Neural progenitor cell (in vitro differentiated cells): ENCODE data around the gene ZBED5. TPM values are rescaled to one million over a fixed set of nuclear protein-coding genes. Genes with fewer than 3 reads are reported as not detected.
A peak's percentile ranks its signal among the peaks of the same experiment; 100 is the strongest.

Experiments
- DNase-seq: peaks from one replicate; pipeline ENCODE4 v3.0.0-alpha.2; 2016; ENCODE audit warnings: low spot score
- H2AFZ ChIP-seq: fragments of 200-600 bp; sonication (generic); replicated peaks from 2 replicates; pipeline ENCODE4 v1.6.1; 2016; ENCODE audit warnings: antibody characterized with exemption
- H3F3A ChIP-seq: fragments of 200-600 bp; sonication (generic); 2 replicates; pipeline ENCODE4 v1.6.1; 2016; ENCODE audit warnings: antibody characterized with exemption, low read depth
- H3K27ac ChIP-seq: fragments of 200-600 bp; sonication (generic); 2 replicates; pipeline ENCODE4 v1.5.1; 2016; ENCODE audit warnings: mild to moderate bottlenecking
- H3K27me3 ChIP-seq: fragments of 200-600 bp; sonication (generic); 2 replicates; pipeline ENCODE4 v1.6.1; 2016; ENCODE audit warnings: mild to moderate bottlenecking, moderate library complexity
- H3K36me3 ChIP-seq: fragments of 200-600 bp; sonication (generic); 2 replicates; pipeline ENCODE4 v1.5.1; 2016
- H3K4me1 ChIP-seq: fragments of 200-600 bp; sonication (generic); 2 replicates; pipeline ENCODE4 v1.6.1; 2016; ENCODE audit warnings: mixed run types
- H3K4me2 ChIP-seq: fragments of 200-600 bp; sonication (generic); 2 replicates; pipeline ENCODE4 v1.6.1; 2016
- H3K4me3 ChIP-seq: fragments of 200-600 bp; sonication (generic); 2 replicates; pipeline ENCODE4 v1.5.1; 2016
- H3K79me2 ChIP-seq: fragments of 200-600 bp; sonication (generic); 2 replicates; pipeline ENCODE4 v1.6.1; 2016; ENCODE audit warnings: low read depth
- H3K9ac ChIP-seq: fragments of 200-600 bp; sonication (generic); 2 replicates; pipeline ENCODE4 v1.6.1; 2016
- H3K9me3 ChIP-seq: fragments of 200-600 bp; sonication (generic); 2 replicates; pipeline ENCODE4 v1.5.1; 2016; ENCODE audit warnings: low read depth
- H4K20me1 ChIP-seq: fragments of 200-600 bp; sonication (generic); 2 replicates; pipeline ENCODE4 v1.6.1; 2016; ENCODE audit warnings: low read depth
- H3K27ac Mint-ChIP-seq: 3 replicates; pipeline ENCODE4 v1.8.0; 2021; ENCODE audit warnings: mixed read lengths
- H3K27me3 Mint-ChIP-seq: 2 replicates; pipeline ENCODE4 v1.8.0; 2022; ENCODE audit warnings: low read depth, mild to moderate bottlenecking, inconsistent platforms, moderate library complexity, mixed read lengths; ENCODE audit not compliant: insufficient read depth
- H3K36me3 Mint-ChIP-seq: 3 replicates; pipeline ENCODE4 v1.8.0; 2021; ENCODE audit warnings: mixed read lengths
- H3K4me1 Mint-ChIP-seq: 3 replicates; pipeline ENCODE4 v1.8.0; 2021; ENCODE audit warnings: mixed read lengths
- H3K4me3 Mint-ChIP-seq: 3 replicates; pipeline ENCODE4 v1.8.0; 2021; ENCODE audit warnings: mild to moderate bottlenecking, moderate library complexity, mixed read lengths
- H3K9me3 Mint-ChIP-seq: 3 replicates; pipeline ENCODE4 v1.8.0; 2020; ENCODE audit warnings: mixed read lengths
- EZH2 ChIP-seq: fragments of 200-600 bp; sonication (generic); IDR thresholded peaks from 2 replicates; pipeline ENCODE4 v1.6.1; 2017; ENCODE audit warnings: antibody characterized with exemption, mild to moderate bottlenecking, moderate library complexity
- EZH2phosphoT487 ChIP-seq: fragments of 200-600 bp; sonication (generic); IDR thresholded peaks from 2 replicates; pipeline ENCODE4 v1.6.1; 2017; ENCODE audit warnings: antibody characterized with exemption
- total RNA-seq: library from RNA; depleted of rRNA; stranded (reverse); fragments of >200 nt; gene quantifications from 2 replicates; pipeline ENCODE4 v1.2.3, GENCODE V29; 2015; ENCODE audit warnings: low replicate concordance
- TF ChIP-seq, protein P1 (sequence below): fragments of 200-600 bp; sonication (generic); IDR thresholded peaks from 2 replicates; pipeline ENCODE4 v1.5.1; 2017; ENCODE audit warnings: antibody characterized with exemption, mild to moderate bottlenecking

The ZBED5 gene
- total RNA-seq: 70.9 and 87.9 TPM in 2 replicates

DNA sequence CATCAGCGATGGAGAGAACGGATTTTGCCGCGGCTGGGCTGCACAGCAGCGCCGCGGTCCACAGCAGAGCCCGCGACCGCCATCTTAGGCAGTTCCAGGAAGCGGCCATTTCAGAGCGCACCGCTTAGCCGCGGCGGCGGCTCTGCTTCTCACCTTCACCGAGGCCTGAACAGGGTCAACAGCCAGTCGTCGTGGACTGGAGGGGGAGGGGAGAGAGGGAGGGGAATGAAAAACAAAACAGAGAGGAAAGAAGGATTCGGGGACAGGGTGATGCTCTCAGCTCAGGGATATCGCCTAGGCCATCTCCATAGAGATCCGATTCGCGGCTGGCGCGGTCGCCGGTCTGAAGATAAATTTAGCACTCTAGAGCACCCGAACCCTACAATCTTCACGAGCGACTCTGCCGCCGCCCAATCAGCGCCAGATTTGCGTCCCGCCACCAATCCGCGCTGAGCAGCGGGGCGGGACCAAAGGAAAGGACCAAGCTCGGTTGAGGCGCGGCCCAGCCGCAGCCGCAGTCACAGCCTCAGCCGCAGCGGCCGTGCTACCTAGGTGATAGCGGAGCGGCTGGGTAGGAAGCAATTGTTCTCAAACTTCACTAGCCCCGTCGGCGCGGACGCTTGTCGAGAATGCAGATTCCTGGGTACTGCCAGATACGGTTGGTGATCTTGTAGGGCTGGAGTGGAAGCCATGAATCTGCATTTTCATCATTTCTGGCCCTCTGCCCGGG is at the start of gene ZBED5:
TSS of gene ZBED5 (minus strand) at position 345 of the 730 bp plus-strand sequence. CDS start 3,108 bp downstream, outside the sequence.
- peak within 1 kb of the TSS; percentile 99 for H3K27ac Mint-ChIP-seq
- Histone ChIP-seq H3K9ac (peak within 1 kb of the TSS; percentile 87), H3K27me3 (no peaks in the 10 kb centered on the region), H3F3A (peaks cover 42% of the 10 kb centered on the region), H3K4me3 (peak within 1 kb of the TSS; percentile 90), H3K36me3 (peaks cover 31% of the 10 kb centered on the region), H2AFZ (peak within 1 kb of the TSS; percentile 94), H3K9me3 (no peaks in the 10 kb centered on the region), H4K20me1 (peaks cover 12% of the 10 kb centered on the region), H3K4me2 (peak within 1 kb of the TSS; percentile 96), H3K79me2 (peaks cover 60% of the 10 kb centered on the region), H3K27ac (peak within 1 kb of the TSS; percentile 88), H3K4me1 (peaks cover 23% of the 10 kb centered on the region)
- H3K4me1 Mint-ChIP-seq: peaks cover 16% of the 10 kb centered on the region
- H3K36me3 Mint-ChIP-seq: peaks cover 26% of the 10 kb centered on the region
- peak within 1 kb of the TSS; percentile 100 for H3K4me3 Mint-ChIP-seq
- TF ChIP-seq EZH2phosphoT487 (no peak), EZH2 (peak; percentile 11)
- TF ChIP-seq, protein P1, sequence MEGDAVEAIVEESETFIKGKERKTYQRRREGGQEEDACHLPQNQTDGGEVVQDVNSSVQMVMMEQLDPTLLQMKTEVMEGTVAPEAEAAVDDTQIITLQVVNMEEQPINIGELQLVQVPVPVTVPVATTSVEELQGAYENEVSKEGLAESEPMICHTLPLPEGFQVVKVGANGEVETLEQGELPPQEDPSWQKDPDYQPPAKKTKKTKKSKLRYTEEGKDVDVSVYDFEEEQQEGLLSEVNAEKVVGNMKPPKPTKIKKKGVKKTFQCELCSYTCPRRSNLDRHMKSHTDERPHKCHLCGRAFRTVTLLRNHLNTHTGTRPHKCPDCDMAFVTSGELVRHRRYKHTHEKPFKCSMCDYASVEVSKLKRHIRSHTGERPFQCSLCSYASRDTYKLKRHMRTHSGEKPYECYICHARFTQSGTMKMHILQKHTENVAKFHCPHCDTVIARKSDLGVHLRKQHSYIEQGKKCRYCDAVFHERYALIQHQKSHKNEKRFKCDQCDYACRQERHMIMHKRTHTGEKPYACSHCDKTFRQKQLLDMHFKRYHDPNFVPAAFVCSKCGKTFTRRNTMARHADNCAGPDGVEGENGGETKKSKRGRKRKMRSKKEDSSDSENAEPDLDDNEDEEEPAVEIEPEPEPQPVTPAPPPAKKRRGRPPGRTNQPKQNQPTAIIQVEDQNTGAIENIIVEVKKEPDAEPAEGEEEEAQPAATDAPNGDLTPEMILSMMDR: peak; percentile 32
- H3K9me3 Mint-ChIP-seq: no peaks in the 10 kb centered on the region
- peaks cover 6% of the 10 kb centered on the region for H3K27me3 Mint-ChIP-seq
- DNase-seq: peak; percentile 99

DNA sequence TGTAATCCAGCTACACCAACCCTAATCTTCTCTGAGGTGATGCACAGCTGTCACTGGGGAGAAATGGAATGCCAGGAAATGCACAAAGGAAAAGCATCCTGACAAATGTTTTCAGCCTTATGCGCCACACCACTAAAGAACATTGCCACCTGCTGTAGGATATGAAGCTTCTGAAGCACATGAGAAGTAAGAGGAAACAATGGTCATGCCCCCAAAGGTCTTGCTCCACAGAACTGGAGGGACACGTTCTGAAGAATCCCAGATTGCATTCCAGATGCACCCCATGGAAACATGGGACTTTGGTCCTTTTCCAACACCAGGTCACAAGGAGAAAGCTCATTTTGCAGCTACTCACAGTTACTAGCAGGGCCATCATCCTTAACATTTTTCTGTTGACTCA is 48.7 kb upstream of the ZBED5 start:
- no peak overlapping the region for H3K4me2 ChIP-seq

DNA sequence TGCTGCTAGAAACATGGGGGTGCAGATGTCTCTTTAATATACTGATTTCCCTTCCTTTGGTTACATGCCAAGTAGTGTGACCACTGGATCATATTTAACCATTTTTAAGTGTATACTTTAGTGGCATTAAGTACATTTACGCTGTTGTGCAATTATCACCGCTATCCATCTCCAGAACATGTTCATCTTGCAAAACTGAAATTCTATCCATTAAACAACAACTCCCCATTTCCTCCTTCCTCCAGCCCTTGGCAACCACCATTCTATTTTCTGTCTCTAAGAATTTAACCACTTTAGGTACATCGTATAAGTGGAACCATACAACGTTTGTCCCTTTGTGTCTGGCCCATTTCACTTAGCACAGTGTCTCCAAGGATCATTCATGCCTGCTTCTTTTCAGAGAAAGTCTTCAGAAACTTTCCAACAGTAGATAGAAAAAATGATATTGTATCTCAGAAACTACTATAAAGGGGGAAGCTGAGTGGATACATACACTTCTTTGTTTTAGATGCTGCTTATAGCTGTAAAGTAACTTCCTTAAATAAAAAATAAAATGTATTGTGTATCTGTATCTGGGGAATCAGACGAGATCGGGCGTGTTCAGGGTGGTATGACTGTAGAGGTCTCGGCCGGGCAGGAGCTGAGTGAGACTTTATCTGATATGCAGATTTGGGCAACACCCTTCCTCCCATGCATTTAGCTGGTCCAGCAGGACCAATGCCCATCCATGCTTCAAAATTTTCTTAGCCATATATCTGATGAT is 44.6 kb upstream of the ZBED5 start:
- Mint-ChIP-seq H3K27me3 (peaks cover 3% of the 10 kb centered on the region), H3K9me3 (no peaks in the 10 kb centered on the region)

More for the DNA sequence above, 48.7 kb upstream of the ZBED5 start:
- no peaks in the 10 kb centered on the region for H3K9me3 ChIP-seq
- TF ChIP-seq, protein P1: no peak
- no peak for TF ChIP-seq EZH2phosphoT487
- no peak for TF ChIP-seq EZH2
- H3K27ac Mint-ChIP-seq: no peak overlapping the region
- H3K36me3 Mint-ChIP-seq: no peaks in the 10 kb centered on the region
- H3K36me3 ChIP-seq: no peaks in the 10 kb centered on the region
- no peaks in the 10 kb centered on the region for H3K27me3 ChIP-seq
- H3K9me3 Mint-ChIP-seq: no peaks in the 10 kb centered on the region
- peaks cover 7% of the 10 kb centered on the region for H3K4me1 Mint-ChIP-seq
- H3K4me3 ChIP-seq: no peak overlapping the region
- no peak overlapping the region for H3K9ac ChIP-seq
- H3K4me1 ChIP-seq: no peaks in the 10 kb centered on the region
- H3K27ac ChIP-seq: no peak overlapping the region
- H2AFZ ChIP-seq: no peak overlapping the region
- H3K79me2 ChIP-seq: no peaks in the 10 kb centered on the region
- H3K27me3 Mint-ChIP-seq: peaks cover 3% of the 10 kb centered on the region
- no peak for DNase-seq
- no peak overlapping the region for H3K4me3 Mint-ChIP-seq
- no peaks in the 10 kb centered on the region for H4K20me1 ChIP-seq
- no peaks in the 10 kb centered on the region for H3F3A ChIP-seq

More for the DNA sequence above, 44.6 kb upstream of the ZBED5 start:
- H3K4me1 ChIP-seq: no peaks in the 10 kb centered on the region
- no peak for DNase-seq
- no peaks in the 10 kb centered on the region for H4K20me1 ChIP-seq
- H3K27me3 ChIP-seq: no peaks in the 10 kb centered on the region
- H2AFZ ChIP-seq: no peak overlapping the region
- Mint-ChIP-seq H3K36me3 (peaks cover 2% of the 10 kb centered on the region), H3K27ac (no peak overlapping the region), H3K4me1 (peaks cover 25% of the 10 kb centered on the region), H3K4me3 (no peak overlapping the region)
- no peak overlapping the region for H3K27ac ChIP-seq
- no peaks in the 10 kb centered on the region for H3K9me3 ChIP-seq
- no peak overlapping the region for H3K4me3 ChIP-seq
- H3K79me2 ChIP-seq: no peaks in the 10 kb centered on the region
- no peak overlapping the region for H3K9ac ChIP-seq
- TF ChIP-seq EZH2: no peak
- no peak for TF ChIP-seq EZH2phosphoT487
- TF ChIP-seq, protein P1: no peak
- no peaks in the 10 kb centered on the region for H3F3A ChIP-seq
- no peaks in the 10 kb centered on the region for H3K36me3 ChIP-seq
- H3K4me2 ChIP-seq: no peak overlapping the region
